ENCODE results near the gene VTI1A. TPM values are rescaled to one million over a fixed set of nuclear protein-coding genes. Genes with fewer than 3 reads are reported as not detected.

Gene VTI1A
- polyA plus RNA-seq, 1 donor from 2014 or later = 28.7 TPM

DNA sequence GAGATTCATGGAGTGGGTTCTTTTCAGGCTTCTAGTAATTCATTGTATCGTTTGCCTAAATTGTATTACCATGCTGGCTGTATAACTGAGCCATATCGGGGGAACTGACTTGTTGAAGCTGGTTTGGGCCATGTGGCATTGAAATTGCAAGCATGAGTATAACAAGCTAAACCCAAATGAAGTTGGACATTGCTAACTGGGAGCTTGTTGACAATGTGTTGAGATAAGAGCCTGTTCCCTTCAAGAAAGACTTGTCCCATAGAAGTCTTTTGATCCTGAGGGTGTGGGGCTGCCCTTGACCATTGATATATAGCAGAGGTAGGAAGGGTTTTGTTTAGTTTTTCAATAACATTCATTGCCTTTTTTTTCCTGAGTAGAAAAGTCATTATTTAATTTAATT is 156.0 kb downstream of the VTI1A start:
- Histone ChIP-seq H2AFZ (ENCODE audit: low read depth, low read length) (no peak overlapping the region), H3K9me3 (ENCODE audit: low read length) (peaks cover 7% of the 10 kb centered on the region), H4K20me1 (ENCODE audit: insufficient read depth) (no peaks in the 10 kb centered on the region), H3K79me2 (replicated peaks; ENCODE audit: insufficient read depth, low read length) (no peaks in the 10 kb centered on the region), H3K4me2 (ENCODE audit: low read length) (no peak overlapping the region), H3K27ac (ENCODE audit: low read length) (no peak overlapping the region), H3K9ac (ENCODE audit: low read length) (no peak overlapping the region), H3K9me2 (ENCODE audit: insufficient read depth, low read length) (no peaks in the 10 kb centered on the region), H3F3A (ENCODE audit: insufficient read depth, low read length, poor library complexity, severe bottlenecking) (no peaks in the 10 kb centered on the region), H3K36me3 (ENCODE audit: insufficient read depth, low read length) (no peaks in the 10 kb centered on the region), H3K27me3 (ENCODE audit: insufficient read depth, low read depth, low read length) (no peaks in the 10 kb centered on the region), H3K4me3 (ENCODE audit: low read length) (no peak overlapping the region)
- no peak for TF ChIP-seq SMC3 (conservative IDR thresholded peaks at IDR 0.05; ENCODE audit: poor library complexity)
- TF ChIP-seq, protein P1, sequence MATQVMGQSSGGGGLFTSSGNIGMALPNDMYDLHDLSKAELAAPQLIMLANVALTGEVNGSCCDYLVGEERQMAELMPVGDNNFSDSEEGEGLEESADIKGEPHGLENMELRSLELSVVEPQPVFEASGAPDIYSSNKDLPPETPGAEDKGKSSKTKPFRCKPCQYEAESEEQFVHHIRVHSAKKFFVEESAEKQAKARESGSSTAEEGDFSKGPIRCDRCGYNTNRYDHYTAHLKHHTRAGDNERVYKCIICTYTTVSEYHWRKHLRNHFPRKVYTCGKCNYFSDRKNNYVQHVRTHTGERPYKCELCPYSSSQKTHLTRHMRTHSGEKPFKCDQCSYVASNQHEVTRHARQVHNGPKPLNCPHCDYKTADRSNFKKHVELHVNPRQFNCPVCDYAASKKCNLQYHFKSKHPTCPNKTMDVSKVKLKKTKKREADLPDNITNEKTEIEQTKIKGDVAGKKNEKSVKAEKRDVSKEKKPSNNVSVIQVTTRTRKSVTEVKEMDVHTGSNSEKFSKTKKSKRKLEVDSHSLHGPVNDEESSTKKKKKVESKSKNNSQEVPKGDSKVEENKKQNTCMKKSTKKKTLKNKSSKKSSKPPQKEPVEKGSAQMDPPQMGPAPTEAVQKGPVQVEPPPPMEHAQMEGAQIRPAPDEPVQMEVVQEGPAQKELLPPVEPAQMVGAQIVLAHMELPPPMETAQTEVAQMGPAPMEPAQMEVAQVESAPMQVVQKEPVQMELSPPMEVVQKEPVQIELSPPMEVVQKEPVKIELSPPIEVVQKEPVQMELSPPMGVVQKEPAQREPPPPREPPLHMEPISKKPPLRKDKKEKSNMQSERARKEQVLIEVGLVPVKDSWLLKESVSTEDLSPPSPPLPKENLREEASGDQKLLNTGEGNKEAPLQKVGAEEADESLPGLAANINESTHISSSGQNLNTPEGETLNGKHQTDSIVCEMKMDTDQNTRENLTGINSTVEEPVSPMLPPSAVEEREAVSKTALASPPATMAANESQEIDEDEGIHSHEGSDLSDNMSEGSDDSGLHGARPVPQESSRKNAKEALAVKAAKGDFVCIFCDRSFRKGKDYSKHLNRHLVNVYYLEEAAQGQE (IDR thresholded peaks at IDR 0.05; ENCODE audit: borderline replicate concordance) = no peak
- no peak for TF ChIP-seq MXI1 (conservative IDR thresholded peaks at IDR 0.05; ENCODE audit: poor library complexity, severe bottlenecking)
- no peak for TF ChIP-seq CTCF (IDR thresholded peaks at IDR 0.05; ENCODE audit: poor library complexity, severe bottlenecking)
- TF ChIP-seq POLR2AphosphoS5 (IDR thresholded peaks at IDR 0.05) = no peak

GRCh38 chr10:112605063-112605462 is 158.0 kb downstream of the VTI1A start:
- H3K9ac ChIP-seq (ENCODE audit: low read length) = no peak overlapping the region

More at GRCh38 chr10:112605063-112605462, 158.0 kb downstream of the VTI1A start:
- Histone ChIP-seq H4K20me1 (ENCODE audit: insufficient read depth) (no peaks in the 10 kb centered on the region), H3K9me2 (ENCODE audit: insufficient read depth, low read length) (no peaks in the 10 kb centered on the region), H3K36me3 (ENCODE audit: insufficient read depth, low read length) (no peaks in the 10 kb centered on the region), H2AFZ (ENCODE audit: low read depth, low read length) (no peak overlapping the region), H3K4me3 (ENCODE audit: low read length) (no peak overlapping the region), H3K27ac (ENCODE audit: low read length) (no peak overlapping the region), H3K4me2 (ENCODE audit: low read length) (no peak overlapping the region), H3K9me3 (ENCODE audit: low read length) (no peaks in the 10 kb centered on the region), H3F3A (ENCODE audit: insufficient read depth, low read length, poor library complexity, severe bottlenecking) (no peaks in the 10 kb centered on the region), H3K79me2 (replicated peaks; ENCODE audit: insufficient read depth, low read length) (no peaks in the 10 kb centered on the region), H3K27me3 (ENCODE audit: insufficient read depth, low read depth, low read length) (no peaks in the 10 kb centered on the region)
- TF ChIP-seq RAD21 (conservative IDR thresholded peaks at IDR 0.05) (no peak), CTCF (IDR thresholded peaks at IDR 0.05; ENCODE audit: poor library complexity, severe bottlenecking) (no peak), MXI1 (conservative IDR thresholded peaks at IDR 0.05; ENCODE audit: poor library complexity, severe bottlenecking) (no peak), TAF1 (IDR thresholded peaks at IDR 0.05; ENCODE audit: low read depth) (no peak), POLR2AphosphoS5 (IDR thresholded peaks at IDR 0.05) (no peak), EP300 (conservative IDR thresholded peaks at IDR 0.05; ENCODE audit: poor library complexity, severe bottlenecking) (no peak), EZH2 (IDR thresholded peaks at IDR 0.05; ENCODE audit: borderline replicate concordance, insufficient read depth, low read length, poor library complexity, severe bottlenecking) (no peak), SMC3 (conservative IDR thresholded peaks at IDR 0.05; ENCODE audit: poor library complexity) (no peak)
- TF ChIP-seq, protein P1 (IDR thresholded peaks at IDR 0.05; ENCODE audit: borderline replicate concordance) = no peak
